PC-3 (cell line): ENCODE data around the gene CYB5D1. TPM values are rescaled to one million over a fixed set of nuclear protein-coding genes. Genes with fewer than 3 reads are reported as not detected.
A peak's percentile ranks its signal among the peaks of the same experiment; 100 is the strongest.

Experiments
- ATAC-seq: fragments of 200-7000 bp; cut with Tn5 transposase; 2 replicates; pipeline ENCODE4 v1.9.1; 2020; ENCODE audit warnings: mild to moderate bottlenecking, moderate library complexity
- BruUV-seq: library from RNA; stranded (reverse); fragments of 400-500 nt; replicated peaks from 2 replicates; lab custom pipeline; 2021; lab: Mats Ljungman, UMichigan
- CTCF ChIA-PET: fragments of 300-600 bp; sonication (Branson Sonifier 250); formaldehyde crosslinking; loops from one replicate; lab custom pipeline; 2022; ENCODE audit warnings: antibody characterized with exemption; lab: Charles Lee
- POLR2A ChIA-PET: fragments of 300-600 bp; sonication (Branson Sonifier 250); formaldehyde crosslinking; loops from one replicate; lab custom pipeline; 2022; ENCODE audit warnings: antibody characterized with exemption; ENCODE audit not compliant: unreplicated experiment; lab: Charles Lee
- DNase-seq: peaks from one replicate; pipeline ENCODE4 v3.0.0-alpha.2; 2015
- H2AFZ ChIP-seq: fragments of 300-600 bp; sonication (generic); 2 replicates; pipeline ENCODE4 v1.6.0; 2016; ENCODE audit warnings: antibody characterized with exemption, low read length
- H3F3A ChIP-seq: fragments of 300-600 bp; sonication (generic); one replicate; pipeline ENCODE4 v1.6.0; 2017; ENCODE audit warnings: antibody characterized with exemption, low read length, control low read depth, mild to moderate bottlenecking; ENCODE audit not compliant: unreplicated experiment
- H3K27ac ChIP-seq: fragments of 300-600 bp; sonication (generic); 2 replicates; pipeline ENCODE4 v1.5.1; 2016; ENCODE audit warnings: mild to moderate bottlenecking, low read length
- H3K27me3 ChIP-seq: fragments of 300-600 bp; sonication (generic); 2 replicates; pipeline ENCODE4 v1.6.1; 2016; ENCODE audit warnings: low read length, mixed read lengths
- H3K36me3 ChIP-seq: fragments of 300-600 bp; sonication (generic); 2 replicates; pipeline ENCODE4 v1.6.1; 2016; ENCODE audit warnings: low read depth, mixed run types, low read length, mixed read lengths
- H3K4me1 ChIP-seq: fragments of 300-600 bp; sonication (generic); 2 replicates; pipeline ENCODE4 v1.5.1; 2016; ENCODE audit warnings: low read length; ENCODE audit not compliant: insufficient read depth
- H3K4me2 ChIP-seq: fragments of 300-600 bp; sonication (generic); 2 replicates; pipeline ENCODE4 v1.6.0; 2016; ENCODE audit warnings: low read length
- H3K4me3 ChIP-seq: fragments of 300-600 bp; sonication (generic); 2 replicates; pipeline ENCODE4 v1.5.1; 2016; ENCODE audit warnings: mild to moderate bottlenecking, low read length, mixed read lengths
- H3K79me2 ChIP-seq: fragments of 300-600 bp; sonication (generic); 2 replicates; pipeline ENCODE4 v1.6.1; 2017; ENCODE audit warnings: low read length, mixed read lengths
- H3K9ac ChIP-seq: fragments of 300-600 bp; sonication (generic); 2 replicates; pipeline ENCODE4 v1.6.0; 2016; ENCODE audit warnings: mild to moderate bottlenecking, low read length
- H3K9me2 ChIP-seq: fragments of 300-600 bp; sonication (generic); replicated peaks from 2 replicates; pipeline ENCODE4 v1.6.1; 2016; ENCODE audit warnings: mixed run types, low read length, mixed read lengths
- H3K9me3 ChIP-seq: fragments of 300-600 bp; sonication (generic); 2 replicates; pipeline ENCODE4 v1.6.1; 2016; ENCODE audit warnings: low read length, mixed read lengths
- H4K20me1 ChIP-seq: fragments of 300-600 bp; sonication (generic); 2 replicates; pipeline ENCODE4 v1.6.1; 2016; ENCODE audit warnings: low read length, mixed read lengths
- EZH2 ChIP-seq: fragments of 300-600 bp; sonication (generic); IDR thresholded peaks from one replicate; pipeline ENCODE4 v1.6.1; 2017; ENCODE audit warnings: antibody characterized with exemption, mild to moderate bottlenecking, low read length; ENCODE audit not compliant: unreplicated experiment
- EZH2phosphoT487 ChIP-seq: fragments of 300-600 bp; sonication (generic); IDR thresholded peaks from 2 replicates; pipeline ENCODE4 v1.6.1; 2018; ENCODE audit warnings: mild to moderate bottlenecking, antibody characterized with exemption, low read length, borderline replicate concordance
- intact Hi-C: fragments of 100-400 bp; cut with micrococcal nuclease; formaldehyde crosslinking; loops from 2 replicates; pipeline ENCODE4 v1.9.0; 2023
- total RNA-seq: library from RNA; depleted of rRNA; stranded (reverse); fragments of >200 nt; gene quantifications from 2 replicates; pipeline ENCODE4 v1.2.3, GENCODE V29; 2014
- TF ChIP-seq, protein P1 (sequence below): fragments of 300-600 bp; sonication (generic); conservative IDR thresholded peaks from 2 replicates; pipeline ENCODE4 v1.5.1; 2017; ENCODE audit warnings: antibody characterized with exemption, low read depth, mild to moderate bottlenecking, low read length

The CYB5D1 gene
- total RNA-seq, 1 experiment from 2014 or later: 23.1 TPM

DNA sequence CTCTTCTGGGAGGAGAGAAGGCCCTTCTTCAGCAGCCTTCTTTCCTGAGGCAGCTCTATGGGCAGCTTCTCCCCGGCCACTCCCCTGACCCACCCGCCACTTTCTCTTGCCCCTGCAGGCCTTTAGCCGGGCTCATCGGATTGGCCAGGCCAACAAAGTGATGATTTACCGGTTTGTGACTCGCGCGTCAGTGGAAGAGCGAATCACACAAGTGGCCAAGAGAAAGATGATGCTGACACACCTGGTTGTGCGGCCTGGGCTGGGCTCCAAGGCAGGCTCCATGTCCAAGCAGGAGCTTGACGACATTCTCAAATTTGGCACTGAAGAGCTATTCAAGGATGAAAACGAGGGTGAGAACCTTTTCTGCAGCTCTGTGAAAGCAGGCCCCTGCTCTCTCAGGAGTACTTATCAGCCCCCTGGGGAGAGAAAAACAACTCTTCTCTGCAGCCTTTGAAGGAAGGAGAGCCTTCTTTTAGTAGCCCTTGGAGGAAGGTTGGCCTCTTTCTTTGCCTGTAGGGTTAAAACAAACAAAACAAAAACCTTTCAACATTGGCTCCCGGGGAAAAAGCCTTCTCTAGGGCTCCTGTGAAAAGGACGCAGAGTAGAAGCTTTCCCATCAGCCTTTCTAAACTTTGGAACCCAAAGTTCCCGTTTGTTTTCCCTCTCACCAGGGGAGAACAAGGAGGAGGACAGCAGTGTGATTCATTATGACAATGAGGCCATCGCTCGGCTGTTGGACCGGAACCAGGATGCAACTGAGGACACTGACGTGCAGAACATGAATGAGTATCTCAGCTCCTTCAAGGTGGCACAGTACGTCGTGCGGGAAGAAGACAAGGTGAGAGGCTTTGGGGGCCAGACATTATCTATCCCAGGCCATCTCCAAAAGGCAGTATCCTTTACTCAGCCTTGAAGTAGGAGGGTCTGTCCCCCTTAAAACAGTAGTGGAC, 45.6 kb downstream of the CYB5D1 start:
- no peak overlapping the region for H3K27ac ChIP-seq
- H3K36me3 ChIP-seq: peaks cover 36% of the 10 kb centered on the region
- no peak overlapping the region for H3K4me3 ChIP-seq
- DNase-seq (peak; percentile 19), ATAC-seq (no peak)
- H4K20me1 ChIP-seq: no peaks in the 10 kb centered on the region
- ChIA-PET CTCF (no interaction called here), POLR2A (no interaction called here)
- no peaks in the 10 kb centered on the region for H3K79me2 ChIP-seq
- no peaks in the 10 kb centered on the region for H3K27me3 ChIP-seq
- no peak overlapping the region for H2AFZ ChIP-seq
- intact Hi-C loops: no loop called here
- no peaks in the 10 kb centered on the region for H3F3A ChIP-seq
- no peaks in the 10 kb centered on the region for H3K4me1 ChIP-seq
- H3K9me2 ChIP-seq: no peaks in the 10 kb centered on the region
- BruUV-seq: TSS peak; percentile 21
- H3K9ac ChIP-seq: no peak overlapping the region
- no peaks in the 10 kb centered on the region for H3K9me3 ChIP-seq
- no peak overlapping the region for H3K4me2 ChIP-seq
- no peak for TF ChIP-seq EZH2

DNA sequence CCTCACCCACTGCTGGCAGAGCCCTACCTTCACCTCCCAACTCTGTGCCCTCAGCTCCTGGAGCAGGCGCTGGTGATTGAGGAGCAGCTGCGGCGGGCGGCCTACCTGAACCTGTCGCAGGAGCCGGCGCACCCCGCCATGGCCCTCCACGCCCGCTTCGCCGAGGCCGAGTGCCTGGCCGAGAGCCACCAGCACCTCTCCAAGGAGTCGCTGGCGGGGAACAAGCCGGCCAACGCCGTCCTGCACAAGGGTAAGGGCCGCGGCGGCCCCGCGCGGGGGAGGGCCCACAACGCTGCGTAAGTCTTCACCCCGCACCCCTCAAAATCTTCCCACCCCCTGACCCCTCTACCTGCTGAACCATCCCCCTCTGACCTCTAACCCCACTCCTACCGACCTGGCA, 51.3 kb downstream of the CYB5D1 start:
- no peak for DNase-seq
- ATAC-seq: no peak
- H3K79me2 ChIP-seq: no peaks in the 10 kb centered on the region
- H3K27me3 ChIP-seq: no peaks in the 10 kb centered on the region
- no peak overlapping the region for H3K4me3 ChIP-seq
- H3K4me1 ChIP-seq: no peaks in the 10 kb centered on the region
- H3K4me2 ChIP-seq: no peak overlapping the region
- no peaks in the 10 kb centered on the region for H3F3A ChIP-seq
- BruUV-seq: no TSS peak
- intact Hi-C loops: no loop called here
- H2AFZ ChIP-seq: no peak overlapping the region
- no peaks in the 10 kb centered on the region for H4K20me1 ChIP-seq
- CTCF ChIA-PET: no interaction called here
- H3K9me3 ChIP-seq: no peaks in the 10 kb centered on the region
- H3K9ac ChIP-seq: no peak overlapping the region
- no peak for TF ChIP-seq EZH2
- H3K27ac ChIP-seq: no peak overlapping the region
- POLR2A ChIA-PET: no interaction called here
- no peaks in the 10 kb centered on the region for H3K9me2 ChIP-seq
- peaks cover 14% of the 10 kb centered on the region; the same call in 1 of the 2 replicates for H3K36me3 ChIP-seq

DNA sequence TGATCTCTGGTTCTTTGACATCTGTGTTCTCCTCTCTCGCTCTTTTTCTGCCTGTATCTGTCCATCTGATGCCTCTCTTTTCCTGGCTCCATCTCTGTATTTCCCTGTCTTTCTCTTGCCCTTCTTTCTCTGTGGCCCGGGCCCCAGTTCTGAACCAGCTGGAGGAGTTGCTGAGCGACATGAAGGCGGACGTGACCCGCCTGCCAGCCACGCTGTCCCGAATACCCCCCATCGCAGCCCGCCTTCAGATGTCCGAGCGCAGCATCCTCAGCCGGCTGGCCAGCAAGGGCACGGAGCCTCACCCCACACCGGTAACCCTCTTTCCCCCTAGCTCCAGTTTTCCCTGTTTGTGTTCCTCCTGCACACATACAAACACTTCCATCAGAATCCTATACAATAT, 52.5 kb downstream of the CYB5D1 start:
- Histone ChIP-seq H3K4me1 (peaks cover 10% of the 10 kb centered on the region), H3K27me3 (no peaks in the 10 kb centered on the region), H4K20me1 (no peaks in the 10 kb centered on the region), H3K27ac (no peak overlapping the region), H3K4me2 (no peak overlapping the region), H3K79me2 (no peaks in the 10 kb centered on the region), H3K4me3 (no peak overlapping the region), H2AFZ (no peak overlapping the region), H3K9me3 (no peaks in the 10 kb centered on the region), H3F3A (no peaks in the 10 kb centered on the region), H3K9ac (no peak overlapping the region), H3K36me3 (peaks cover 7% of the 10 kb centered on the region; the same call in 1 of the 2 replicates), H3K9me2 (no peaks in the 10 kb centered on the region)
- ChIA-PET CTCF (interaction anchor here (0.6 kb wide), 1 partner anchor 87 kb away, joined by 3 read pairs; no protein-coding TSS in a partner anchor), POLR2A (no interaction called here)
- DNase-seq (no peak), ATAC-seq (no peak)
- no TSS peak for BruUV-seq
- TF ChIP-seq EZH2: no peak
- TF ChIP-seq EZH2phosphoT487: no peak
- TF ChIP-seq, protein P1, sequence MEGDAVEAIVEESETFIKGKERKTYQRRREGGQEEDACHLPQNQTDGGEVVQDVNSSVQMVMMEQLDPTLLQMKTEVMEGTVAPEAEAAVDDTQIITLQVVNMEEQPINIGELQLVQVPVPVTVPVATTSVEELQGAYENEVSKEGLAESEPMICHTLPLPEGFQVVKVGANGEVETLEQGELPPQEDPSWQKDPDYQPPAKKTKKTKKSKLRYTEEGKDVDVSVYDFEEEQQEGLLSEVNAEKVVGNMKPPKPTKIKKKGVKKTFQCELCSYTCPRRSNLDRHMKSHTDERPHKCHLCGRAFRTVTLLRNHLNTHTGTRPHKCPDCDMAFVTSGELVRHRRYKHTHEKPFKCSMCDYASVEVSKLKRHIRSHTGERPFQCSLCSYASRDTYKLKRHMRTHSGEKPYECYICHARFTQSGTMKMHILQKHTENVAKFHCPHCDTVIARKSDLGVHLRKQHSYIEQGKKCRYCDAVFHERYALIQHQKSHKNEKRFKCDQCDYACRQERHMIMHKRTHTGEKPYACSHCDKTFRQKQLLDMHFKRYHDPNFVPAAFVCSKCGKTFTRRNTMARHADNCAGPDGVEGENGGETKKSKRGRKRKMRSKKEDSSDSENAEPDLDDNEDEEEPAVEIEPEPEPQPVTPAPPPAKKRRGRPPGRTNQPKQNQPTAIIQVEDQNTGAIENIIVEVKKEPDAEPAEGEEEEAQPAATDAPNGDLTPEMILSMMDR: no peak
- intact Hi-C loops: no loop called here
